Spleen (tissue), 7 donors: ENCODE measurements around the gene MARCHF10.

Experiments
- POLR2A ChIP-seq, 3 donors: fragments of 450-650 bp; IDR thresholded peaks; one replicate each; pipeline ENCODE4 v1.5.1; 2017; ENCODE audit warnings: antibody characterized with exemption in 3 of 3, mild to moderate bottlenecking in 1 of 3
- TF ChIP-seq, protein P1 (sequence below), 11 experiments: fragments of 200-600 bp in 7 of 11; fragments of 450-650 bp in 4 of 11; sonication (generic) in 4 of 11; IDR thresholded peaks in 8 of 11; conservative IDR thresholded peaks in 3 of 11; 1 replicate in 7 of 11; 2 replicates in 4 of 11; pipeline versions ENCODE4 v1.4.0 to v1.8.0; 2016 to 2021; ENCODE audit warnings: antibody characterized with exemption in 11 of 11, inconsistent platforms in 4 of 11, mild to moderate bottlenecking in 1 of 11
- donor health status: DM: no; HTN: no; CAD: no; lungs with moderate emphysema.
- donor health status: DM: no; HTN: no; CAD: no.
- donor health status: DM: no; HTN: no; CAD: no.

GRCh38 chr17:62657690-62658089, 150.4 kb downstream of the MARCHF10 start:
- TF ChIP-seq, protein P1, sequence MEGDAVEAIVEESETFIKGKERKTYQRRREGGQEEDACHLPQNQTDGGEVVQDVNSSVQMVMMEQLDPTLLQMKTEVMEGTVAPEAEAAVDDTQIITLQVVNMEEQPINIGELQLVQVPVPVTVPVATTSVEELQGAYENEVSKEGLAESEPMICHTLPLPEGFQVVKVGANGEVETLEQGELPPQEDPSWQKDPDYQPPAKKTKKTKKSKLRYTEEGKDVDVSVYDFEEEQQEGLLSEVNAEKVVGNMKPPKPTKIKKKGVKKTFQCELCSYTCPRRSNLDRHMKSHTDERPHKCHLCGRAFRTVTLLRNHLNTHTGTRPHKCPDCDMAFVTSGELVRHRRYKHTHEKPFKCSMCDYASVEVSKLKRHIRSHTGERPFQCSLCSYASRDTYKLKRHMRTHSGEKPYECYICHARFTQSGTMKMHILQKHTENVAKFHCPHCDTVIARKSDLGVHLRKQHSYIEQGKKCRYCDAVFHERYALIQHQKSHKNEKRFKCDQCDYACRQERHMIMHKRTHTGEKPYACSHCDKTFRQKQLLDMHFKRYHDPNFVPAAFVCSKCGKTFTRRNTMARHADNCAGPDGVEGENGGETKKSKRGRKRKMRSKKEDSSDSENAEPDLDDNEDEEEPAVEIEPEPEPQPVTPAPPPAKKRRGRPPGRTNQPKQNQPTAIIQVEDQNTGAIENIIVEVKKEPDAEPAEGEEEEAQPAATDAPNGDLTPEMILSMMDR (IDR thresholded peaks at IDR 0.05 in 8 of 11, conservative IDR thresholded peaks at IDR 0.05 in 3 of 11), result no peak
- TF ChIP-seq POLR2A (IDR thresholded peaks at IDR 0.05), result no peak
